Neural crest cell (in vitro differentiated cells): Measurements from ENCODE around the gene AEBP1. TPM values are rescaled to one million over a fixed set of nuclear protein-coding genes. Genes with fewer than 3 reads are reported as not detected.
A peak's percentile ranks its signal among the peaks of the same experiment; 100 is the strongest.

Experiments
- DNase-seq: peaks from one replicate; pipeline ENCODE4 v3.0.0; 2021; ENCODE audit warnings: low read depth, mixed read lengths, low spot score
- H3K27ac Mint-ChIP-seq: one replicate; pipeline ENCODE4 v1.8.0; 2021; ENCODE audit warnings: mild to moderate bottlenecking, mixed read lengths; ENCODE audit not compliant: unreplicated experiment
- H3K27me3 Mint-ChIP-seq: 2 replicates; pipeline ENCODE4 v1.8.0; 2021; ENCODE audit warnings: low read depth, mild to moderate bottlenecking, mixed read lengths
- H3K36me3 Mint-ChIP-seq: 2 replicates; pipeline ENCODE4 v1.8.0; 2021; ENCODE audit warnings: low read depth, mild to moderate bottlenecking, mixed read lengths
- H3K4me1 Mint-ChIP-seq: 2 replicates; pipeline ENCODE4 v1.8.0; 2021; ENCODE audit warnings: mixed read lengths
- H3K4me3 Mint-ChIP-seq: one replicate; pipeline ENCODE4 v1.8.0; 2021; ENCODE audit warnings: mild to moderate bottlenecking, mixed read lengths
- H3K9me3 Mint-ChIP-seq: 2 replicates; pipeline ENCODE4 v1.8.0; 2021; ENCODE audit warnings: mixed read lengths
- total RNA-seq: library from RNA; stranded (reverse); gene quantifications from 2 replicates; pipeline ENCODE4 v1.2.1, GENCODE V29; 2021
- TF ChIP-seq, protein P1 (sequence below): fragments of 200-600 bp; sonication (generic); conservative IDR thresholded peaks from 2 replicates; pipeline ENCODE4 v1.5.0; 2021; ENCODE audit warnings: antibody characterized with exemption, mild to moderate bottlenecking

Gene AEBP1
- total RNA-seq, 1 donor from 2014 or later = 72.6 TPM

DNA sequence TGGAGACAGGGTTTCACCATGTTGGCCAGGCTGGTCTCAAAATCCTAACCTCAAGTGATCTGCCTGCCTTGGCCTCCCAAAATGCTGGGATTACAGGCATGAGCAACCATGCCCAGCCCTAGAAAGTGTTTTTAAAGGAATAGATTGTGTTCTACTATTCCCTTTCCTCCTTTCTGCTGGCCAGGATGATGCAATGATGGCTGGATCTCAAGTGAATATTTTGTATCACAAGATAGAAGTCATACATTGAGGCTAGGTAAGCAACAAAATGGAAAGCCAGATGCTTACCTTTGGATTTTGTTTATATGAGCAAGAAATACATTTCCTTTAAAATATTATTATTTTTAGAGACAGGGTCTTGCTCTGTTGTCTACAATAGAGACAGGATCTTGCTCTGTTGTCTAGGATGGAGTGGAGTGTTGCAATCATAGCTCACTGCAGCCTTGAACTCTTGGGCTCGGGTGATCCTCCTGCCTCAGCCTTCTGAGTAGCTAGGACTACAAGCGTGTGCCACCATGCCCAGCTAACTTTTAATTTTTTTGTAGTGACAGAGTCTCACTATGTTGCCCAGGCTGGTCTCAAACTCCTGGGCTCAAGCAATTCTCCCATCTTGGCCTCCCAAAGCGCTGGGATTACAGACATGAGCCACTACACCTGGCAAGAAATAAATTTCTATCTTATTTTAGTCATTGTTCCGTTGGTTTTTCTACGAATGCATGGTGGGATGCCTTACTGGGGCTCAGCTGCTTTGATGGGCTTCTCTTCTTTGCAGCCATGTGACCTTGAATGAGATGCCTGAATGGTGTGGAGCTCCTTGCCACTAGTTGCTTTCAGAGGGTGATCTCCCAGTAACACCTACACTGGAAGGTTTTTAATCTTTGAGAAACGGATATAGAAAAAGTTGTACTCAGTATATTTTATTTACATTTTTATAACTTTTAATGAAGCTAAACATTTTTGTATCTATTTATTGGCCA is 5.8 kb upstream of the AEBP1 start:
- H3K36me3 Mint-ChIP-seq = no peaks in the 10 kb centered on the region
- H3K9me3 Mint-ChIP-seq = no peaks in the 10 kb centered on the region
- H3K27ac Mint-ChIP-seq = no peak overlapping the region
- no peak overlapping the region for H3K4me3 Mint-ChIP-seq
- DNase-seq = no peak
- no peaks in the 10 kb centered on the region for H3K27me3 Mint-ChIP-seq
- TF ChIP-seq, protein P1, sequence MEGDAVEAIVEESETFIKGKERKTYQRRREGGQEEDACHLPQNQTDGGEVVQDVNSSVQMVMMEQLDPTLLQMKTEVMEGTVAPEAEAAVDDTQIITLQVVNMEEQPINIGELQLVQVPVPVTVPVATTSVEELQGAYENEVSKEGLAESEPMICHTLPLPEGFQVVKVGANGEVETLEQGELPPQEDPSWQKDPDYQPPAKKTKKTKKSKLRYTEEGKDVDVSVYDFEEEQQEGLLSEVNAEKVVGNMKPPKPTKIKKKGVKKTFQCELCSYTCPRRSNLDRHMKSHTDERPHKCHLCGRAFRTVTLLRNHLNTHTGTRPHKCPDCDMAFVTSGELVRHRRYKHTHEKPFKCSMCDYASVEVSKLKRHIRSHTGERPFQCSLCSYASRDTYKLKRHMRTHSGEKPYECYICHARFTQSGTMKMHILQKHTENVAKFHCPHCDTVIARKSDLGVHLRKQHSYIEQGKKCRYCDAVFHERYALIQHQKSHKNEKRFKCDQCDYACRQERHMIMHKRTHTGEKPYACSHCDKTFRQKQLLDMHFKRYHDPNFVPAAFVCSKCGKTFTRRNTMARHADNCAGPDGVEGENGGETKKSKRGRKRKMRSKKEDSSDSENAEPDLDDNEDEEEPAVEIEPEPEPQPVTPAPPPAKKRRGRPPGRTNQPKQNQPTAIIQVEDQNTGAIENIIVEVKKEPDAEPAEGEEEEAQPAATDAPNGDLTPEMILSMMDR = no peak
- peaks cover 15% of the 10 kb centered on the region for H3K4me1 Mint-ChIP-seq

- H3K27me3 Mint-ChIP-seq = no peaks in the 10 kb centered on the region
- no peaks in the 10 kb centered on the region for H3K9me3 Mint-ChIP-seq
- DNase-seq = no peak
- H3K4me1 Mint-ChIP-seq = peaks cover 12% of the 10 kb centered on the region
- H3K4me3 Mint-ChIP-seq = no peak overlapping the region
- TF ChIP-seq, protein P1 = no peak
- H3K27ac Mint-ChIP-seq = no peak overlapping the region
- H3K36me3 Mint-ChIP-seq = no peaks in the 10 kb centered on the region
Observed at GRCh38 chr7:44099669-44100068, 4.5 kb upstream of the AEBP1 start.

DNA sequence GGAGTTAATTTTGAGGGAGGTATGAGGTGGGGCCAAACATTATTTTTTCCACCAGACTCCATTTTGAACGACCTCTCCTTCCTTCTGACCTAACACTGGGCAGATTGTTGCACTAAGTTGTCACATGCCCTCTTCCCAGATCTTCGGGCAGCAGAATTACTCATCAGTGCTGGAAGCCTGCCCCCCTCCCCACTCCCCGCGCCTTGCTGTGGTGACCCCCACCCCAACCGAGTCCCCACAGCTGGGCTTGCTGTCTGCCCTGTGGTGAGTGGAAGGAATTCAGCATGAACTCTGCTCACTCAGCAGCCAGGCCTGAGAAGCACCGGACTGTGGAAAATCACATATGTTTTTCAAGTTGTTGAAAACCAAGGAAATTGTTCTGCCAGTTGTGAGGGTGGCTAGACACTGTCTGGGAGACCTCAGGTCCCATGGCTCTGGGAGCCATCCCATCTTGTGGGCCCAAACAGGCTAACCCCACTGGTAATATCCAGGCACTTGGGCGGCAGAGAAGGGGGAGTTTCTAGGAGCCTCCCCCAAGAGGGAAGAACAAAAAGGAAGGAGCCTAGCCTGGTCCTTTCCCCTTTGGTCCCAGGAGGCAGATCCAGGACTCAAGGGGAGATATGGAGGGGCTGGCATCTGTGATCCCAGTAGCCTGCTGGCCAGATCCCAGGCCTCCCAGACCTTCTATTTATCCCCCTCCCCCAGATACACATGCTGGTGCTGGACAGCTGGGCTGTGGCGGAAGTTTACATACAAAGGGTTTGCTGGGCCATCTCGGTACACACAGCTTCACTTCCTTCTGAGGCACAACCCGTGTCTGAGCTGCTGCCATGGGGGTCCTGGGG is 3.5 kb upstream of the AEBP1 start:
- Mint-ChIP-seq H3K27ac (peak overlapping the region; percentile 69), H3K36me3 (no peaks in the 10 kb centered on the region), H3K9me3 (no peaks in the 10 kb centered on the region), H3K27me3 (no peaks in the 10 kb centered on the region), H3K4me3 (peak overlapping the region; percentile 58), H3K4me1 (peaks cover 15% of the 10 kb centered on the region)
- DNase-seq = no peak
- TF ChIP-seq, protein P1 = no peak

GRCh38 chr7:44101303-44101965 is 2.7 kb upstream of the AEBP1 start:
- Mint-ChIP-seq H3K9me3 (no peaks in the 10 kb centered on the region), H3K27ac (no peak overlapping the region), H3K4me1 (peaks cover 22% of the 10 kb centered on the region), H3K36me3 (peaks cover 2% of the 10 kb centered on the region), H3K27me3 (no peaks in the 10 kb centered on the region), H3K4me3 (peak overlapping the region; percentile 58)
- TF ChIP-seq, protein P1 = no peak
- DNase-seq = no peak
